ENCODE measurements around the gene HNRNPA2B1. TPM values are rescaled to one million over a fixed set of nuclear protein-coding genes. Genes with fewer than 3 reads are reported as not detected.

Gene HNRNPA2B1
- polyA plus RNA-seq, 1 of the 3 experiments (the other 2 are of a cell fraction): 483 TPM

DNA sequence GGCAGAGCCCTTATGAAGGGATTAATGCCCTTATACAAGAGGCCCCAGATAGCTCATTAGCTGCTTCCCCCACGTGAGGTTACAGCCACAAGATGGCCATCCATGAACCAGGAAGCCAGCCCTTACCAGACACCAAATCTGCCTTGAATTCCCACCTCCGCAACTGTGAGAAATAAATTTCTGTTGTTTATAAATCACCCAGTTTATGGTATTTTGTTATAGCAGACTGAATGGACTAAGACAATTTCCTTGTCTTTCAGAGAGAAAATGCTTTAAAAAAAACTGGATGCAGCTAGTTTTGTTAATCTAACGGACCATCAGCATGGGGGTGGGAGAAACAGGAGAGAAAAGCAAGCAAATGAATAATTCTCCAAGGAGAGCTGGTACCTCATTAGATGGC is 37.5 kb upstream of the HNRNPA2B1 start (continued):
- TF ChIP-seq RXRA (IDR thresholded peaks at IDR 0.05; ENCODE audit: borderline replicate concordance, low read depth): no peak

DNA sequence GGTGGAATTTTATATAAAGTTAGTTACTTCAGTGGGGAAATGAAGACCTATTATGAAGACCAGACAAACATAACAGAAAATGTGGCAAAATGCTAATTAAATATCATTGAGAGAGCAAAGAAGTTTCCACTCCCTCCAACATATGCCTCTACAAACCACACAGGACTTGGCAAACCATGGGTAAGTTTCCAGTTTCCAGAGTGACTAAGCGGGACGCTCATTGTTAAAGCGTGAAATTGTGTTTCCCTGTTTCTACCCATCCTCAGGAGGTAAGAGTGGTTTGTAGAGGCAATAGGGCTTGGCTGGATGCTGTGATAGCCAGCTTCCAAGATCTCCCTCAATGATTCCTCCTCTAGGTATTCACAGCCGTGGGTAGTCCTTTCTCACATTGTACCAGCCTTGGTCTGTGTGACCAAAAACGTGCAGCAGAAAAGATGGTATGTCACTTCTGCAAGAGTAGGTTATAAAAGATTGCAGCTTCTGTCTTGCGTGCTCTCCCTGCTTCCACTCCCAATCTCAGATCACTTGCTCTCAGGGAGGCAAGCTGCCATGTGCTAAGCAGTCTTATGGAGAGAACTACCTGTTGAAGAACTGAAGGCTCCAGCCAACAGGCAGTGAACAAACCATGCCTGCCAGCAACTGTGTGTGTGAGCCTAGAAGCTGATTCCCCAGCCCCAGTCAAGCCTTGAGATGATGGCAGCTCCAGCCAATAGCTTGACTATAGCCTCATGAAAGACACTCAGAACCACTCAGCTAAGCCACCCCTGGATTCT is 36.7 kb upstream of the HNRNPA2B1 start:
- no peaks in the 10 kb centered on the region for H3K4me1 ChIP-seq (ENCODE audit: control insufficient read depth in 1 of 2, insufficient read depth in 2 of 2, low read depth in 1 of 2, low read length in 1 of 2)
- H3K27me3 ChIP-seq (ENCODE audit: insufficient read depth): 0 out of 2 replicates have a peak, but pooled peaks cover 5% of the 10 kb centered on the region
- TF ChIP-seq EP300 (IDR thresholded peaks at IDR 0.05; ENCODE audit: borderline replicate concordance in 1 of 2, low read depth in 1 of 2, low read length in 1 of 2) (no peak), YY1 (IDR thresholded peaks at IDR 0.05; ENCODE audit: low read depth) (no peak), NRF1 (IDR thresholded peaks at IDR 0.05; ENCODE audit: low read depth, low read length) (no peak)
- TF ChIP-seq, protein P1, sequence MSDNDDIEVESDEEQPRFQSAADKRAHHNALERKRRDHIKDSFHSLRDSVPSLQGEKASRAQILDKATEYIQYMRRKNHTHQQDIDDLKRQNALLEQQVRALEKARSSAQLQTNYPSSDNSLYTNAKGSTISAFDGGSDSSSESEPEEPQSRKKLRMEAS (IDR thresholded peaks at IDR 0.05; ENCODE audit: low read depth): no peak
- TF ChIP-seq, protein P2, sequence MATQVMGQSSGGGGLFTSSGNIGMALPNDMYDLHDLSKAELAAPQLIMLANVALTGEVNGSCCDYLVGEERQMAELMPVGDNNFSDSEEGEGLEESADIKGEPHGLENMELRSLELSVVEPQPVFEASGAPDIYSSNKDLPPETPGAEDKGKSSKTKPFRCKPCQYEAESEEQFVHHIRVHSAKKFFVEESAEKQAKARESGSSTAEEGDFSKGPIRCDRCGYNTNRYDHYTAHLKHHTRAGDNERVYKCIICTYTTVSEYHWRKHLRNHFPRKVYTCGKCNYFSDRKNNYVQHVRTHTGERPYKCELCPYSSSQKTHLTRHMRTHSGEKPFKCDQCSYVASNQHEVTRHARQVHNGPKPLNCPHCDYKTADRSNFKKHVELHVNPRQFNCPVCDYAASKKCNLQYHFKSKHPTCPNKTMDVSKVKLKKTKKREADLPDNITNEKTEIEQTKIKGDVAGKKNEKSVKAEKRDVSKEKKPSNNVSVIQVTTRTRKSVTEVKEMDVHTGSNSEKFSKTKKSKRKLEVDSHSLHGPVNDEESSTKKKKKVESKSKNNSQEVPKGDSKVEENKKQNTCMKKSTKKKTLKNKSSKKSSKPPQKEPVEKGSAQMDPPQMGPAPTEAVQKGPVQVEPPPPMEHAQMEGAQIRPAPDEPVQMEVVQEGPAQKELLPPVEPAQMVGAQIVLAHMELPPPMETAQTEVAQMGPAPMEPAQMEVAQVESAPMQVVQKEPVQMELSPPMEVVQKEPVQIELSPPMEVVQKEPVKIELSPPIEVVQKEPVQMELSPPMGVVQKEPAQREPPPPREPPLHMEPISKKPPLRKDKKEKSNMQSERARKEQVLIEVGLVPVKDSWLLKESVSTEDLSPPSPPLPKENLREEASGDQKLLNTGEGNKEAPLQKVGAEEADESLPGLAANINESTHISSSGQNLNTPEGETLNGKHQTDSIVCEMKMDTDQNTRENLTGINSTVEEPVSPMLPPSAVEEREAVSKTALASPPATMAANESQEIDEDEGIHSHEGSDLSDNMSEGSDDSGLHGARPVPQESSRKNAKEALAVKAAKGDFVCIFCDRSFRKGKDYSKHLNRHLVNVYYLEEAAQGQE (IDR thresholded peaks at IDR 0.05; ENCODE audit: low read depth, low read length): no peak
- H3K9me3 ChIP-seq: no peaks in the 10 kb centered on the region
- no peak overlapping the region for H2AFZ ChIP-seq (ENCODE audit: low read depth)
- H3K36me3 ChIP-seq (replicated peaks in 1 of 2; ENCODE audit: control insufficient read depth in 1 of 2, insufficient read depth in 2 of 2, low read length in 1 of 2): no peaks in the 10 kb centered on the region
- ChIA-PET CTCF (interaction anchor here (0.6 to 1.4 kb wide), 2 partner anchors 128 to 977 kb away, joined by 3 to 4 read pairs; no protein-coding TSS in a partner anchor), POLR2A (no interaction called here)
- H3K27ac ChIP-seq (ENCODE audit: low read depth in 2 of 2, low read length in 1 of 2): no peak overlapping the region
- H4K20me1 ChIP-seq (ENCODE audit: insufficient read depth): no peaks in the 10 kb centered on the region
- no peaks in the 10 kb centered on the region for H3K9me2 ChIP-seq
- 64% methylated on average over 6 of the region's 6 CpGs for WGBS (ENCODE audit: low lambda C conversion rate)
- no peak overlapping the region for H3K4me3 ChIP-seq (ENCODE audit: low read depth in 2 of 2, low read length in 1 of 2)
- no peaks in the 10 kb centered on the region for H3K79me2 ChIP-seq (ENCODE audit: insufficient read depth)
- no peaks in the 10 kb centered on the region for H3F3A ChIP-seq (replicated peaks; ENCODE audit: insufficient read depth)
- H3K4me2 ChIP-seq: no peak overlapping the region
- no peak for DNase-seq
- H3K9ac ChIP-seq: no peak overlapping the region

DNA sequence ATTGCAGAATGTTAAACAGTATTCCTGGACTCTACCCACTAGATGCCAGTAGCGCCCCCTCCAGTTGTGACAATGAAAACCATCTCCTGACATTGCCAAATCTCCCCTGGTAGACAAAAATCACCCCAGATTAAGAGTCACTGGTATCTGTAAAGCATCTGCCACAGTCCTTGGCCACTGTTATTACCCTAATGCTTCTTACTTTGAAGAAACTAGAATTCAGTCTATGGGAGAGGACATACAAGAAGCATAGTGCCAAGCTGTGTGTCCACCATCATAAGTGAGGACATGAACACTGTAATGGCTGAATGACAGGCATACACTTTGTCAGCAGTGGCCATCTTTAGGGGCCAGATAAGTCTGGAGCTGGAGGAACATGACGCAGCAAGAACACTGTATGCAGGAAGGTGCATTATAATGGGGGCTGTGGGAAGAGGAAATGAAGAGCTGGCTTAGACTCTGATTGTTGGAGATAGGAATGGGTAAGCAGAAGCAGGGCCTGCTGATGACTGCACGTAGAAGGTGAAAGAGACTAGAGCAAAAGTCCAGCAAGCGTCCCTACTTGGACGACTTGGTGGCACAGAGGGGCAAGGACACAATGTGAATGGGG is 33.5 kb upstream of the HNRNPA2B1 start:
- Histone ChIP-seq H3K9me2 (no peaks in the 10 kb centered on the region), H3K9ac (no peak overlapping the region), H4K20me1 (ENCODE audit: insufficient read depth) (no peaks in the 10 kb centered on the region), H2AFZ (ENCODE audit: low read depth) (no peak overlapping the region), H3K27me3 (ENCODE audit: insufficient read depth) (peaks cover 7% of the 10 kb centered on the region; the same call in 1 of the 2 replicates), H3K36me3 (replicated peaks in 1 of 2; ENCODE audit: control insufficient read depth in 1 of 2, insufficient read depth in 2 of 2, low read length in 1 of 2) (no peaks in the 10 kb centered on the region), H3K4me1 (ENCODE audit: control insufficient read depth in 1 of 2, insufficient read depth in 2 of 2, low read depth in 1 of 2, low read length in 1 of 2) (no peaks in the 10 kb centered on the region), H3K27ac (ENCODE audit: low read depth in 2 of 2, low read length in 1 of 2) (no peak overlapping the region), H3F3A (replicated peaks; ENCODE audit: insufficient read depth) (no peaks in the 10 kb centered on the region), H3K4me3 (ENCODE audit: low read depth in 2 of 2, low read length in 1 of 2) (no peak overlapping the region), H3K79me2 (ENCODE audit: insufficient read depth) (no peaks in the 10 kb centered on the region), H3K9me3 (no peaks in the 10 kb centered on the region), H3K4me2 (no peak overlapping the region)
- POLR2A ChIA-PET: no interaction called here
- DNase-seq: no peak
- CTCF ChIA-PET: interaction anchor here (0.7 to 1.4 kb wide), 2 partner anchors 97 to 144 kb away, joined by 3 read pairs; no protein-coding TSS in a partner anchor
- WGBS (ENCODE audit: low lambda C conversion rate): 46% methylated on average over 5 of the region's 5 CpGs
- TF ChIP-seq GATA2 (CRISPR knock-in tag; IDR thresholded peaks at IDR 0.05): no peak
- TF ChIP-seq NRF1 (IDR thresholded peaks at IDR 0.05; ENCODE audit: low read depth, low read length): no peak
- TF ChIP-seq MEF2A (IDR thresholded peaks at IDR 0.05; ENCODE audit: borderline replicate concordance, low read depth): no peak
- TF ChIP-seq CHD2 (IDR thresholded peaks at IDR 0.05; ENCODE audit: low read length, partially characterized antibody): no peak
- no peak for TF ChIP-seq RAD21 (IDR thresholded peaks at IDR 0.05; ENCODE audit: low read length)
- TF ChIP-seq, protein P3, sequence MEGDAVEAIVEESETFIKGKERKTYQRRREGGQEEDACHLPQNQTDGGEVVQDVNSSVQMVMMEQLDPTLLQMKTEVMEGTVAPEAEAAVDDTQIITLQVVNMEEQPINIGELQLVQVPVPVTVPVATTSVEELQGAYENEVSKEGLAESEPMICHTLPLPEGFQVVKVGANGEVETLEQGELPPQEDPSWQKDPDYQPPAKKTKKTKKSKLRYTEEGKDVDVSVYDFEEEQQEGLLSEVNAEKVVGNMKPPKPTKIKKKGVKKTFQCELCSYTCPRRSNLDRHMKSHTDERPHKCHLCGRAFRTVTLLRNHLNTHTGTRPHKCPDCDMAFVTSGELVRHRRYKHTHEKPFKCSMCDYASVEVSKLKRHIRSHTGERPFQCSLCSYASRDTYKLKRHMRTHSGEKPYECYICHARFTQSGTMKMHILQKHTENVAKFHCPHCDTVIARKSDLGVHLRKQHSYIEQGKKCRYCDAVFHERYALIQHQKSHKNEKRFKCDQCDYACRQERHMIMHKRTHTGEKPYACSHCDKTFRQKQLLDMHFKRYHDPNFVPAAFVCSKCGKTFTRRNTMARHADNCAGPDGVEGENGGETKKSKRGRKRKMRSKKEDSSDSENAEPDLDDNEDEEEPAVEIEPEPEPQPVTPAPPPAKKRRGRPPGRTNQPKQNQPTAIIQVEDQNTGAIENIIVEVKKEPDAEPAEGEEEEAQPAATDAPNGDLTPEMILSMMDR (IDR thresholded peaks at IDR 0.05): no peak
- TF ChIP-seq, protein P4, sequence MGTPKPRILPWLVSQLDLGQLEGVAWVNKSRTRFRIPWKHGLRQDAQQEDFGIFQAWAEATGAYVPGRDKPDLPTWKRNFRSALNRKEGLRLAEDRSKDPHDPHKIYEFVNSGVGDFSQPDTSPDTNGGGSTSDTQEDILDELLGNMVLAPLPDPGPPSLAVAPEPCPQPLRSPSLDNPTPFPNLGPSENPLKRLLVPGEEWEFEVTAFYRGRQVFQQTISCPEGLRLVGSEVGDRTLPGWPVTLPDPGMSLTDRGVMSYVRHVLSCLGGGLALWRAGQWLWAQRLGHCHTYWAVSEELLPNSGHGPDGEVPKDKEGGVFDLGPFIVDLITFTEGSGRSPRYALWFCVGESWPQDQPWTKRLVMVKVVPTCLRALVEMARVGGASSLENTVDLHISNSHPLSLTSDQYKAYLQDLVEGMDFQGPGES (IDR thresholded peaks at IDR 0.05; ENCODE audit: low read depth, low read length): no peak
- no peak for TF ChIP-seq GABPA (IDR thresholded peaks at IDR 0.05; ENCODE audit: low read depth)
- TF ChIP-seq FOXM1 (IDR thresholded peaks at IDR 0.05; ENCODE audit: low read depth): no peak
- TF ChIP-seq TAF1 (IDR thresholded peaks at IDR 0.05; ENCODE audit: borderline replicate concordance, low read depth, low read length): no peak
- TF ChIP-seq RXRA (IDR thresholded peaks at IDR 0.05; ENCODE audit: borderline replicate concordance, low read depth): no peak
- no peak for TF ChIP-seq ELF1 (IDR thresholded peaks at IDR 0.05)
- no peak for TF ChIP-seq TCF12 (IDR thresholded peaks at IDR 0.05)
